Stimulated activated CD4-positive, alpha-beta T cell treated with anti-CD3 and anti-CD28 coated beads, TNF-alpha, amount 100 ng/mL, for 24 hours (primary cell): ENCODE data around the gene EPHX1.
"Not testable (repeated sequence)": the region's sequence is repeated elsewhere in the genome, so short reads cannot be mapped to it uniquely, and the experiment has no call there.

Source experiments
- DNase-seq, 3 experiments: peaks; one replicate each; pipeline ENCODE4 v3.0.0-alpha.2; 2020; ENCODE audit warnings: low read depth in 3 of 3

The EPHX1 gene

GRCh38 chr1:225809842-225810578, at the start of gene EPHX1:
Gene EPHX1 (plus strand): TSS chr1:225810124. CDS start chr1:225828730, 18,606 bp downstream.
- peak; percentile 49 to 82 (median 55) for DNase-seq

GRCh38 chr1:225760531-225760930, 49.4 kb upstream of the EPHX1 start:
- DNase-seq = no peak

- not testable (repeated sequence) for DNase-seq
Observed at GRCh38 chr1:225761395-225761794, 48.5 kb upstream of the EPHX1 start.

- no peak for DNase-seq
Observed at GRCh38 chr1:225762002-225762441, 47.9 kb upstream of the EPHX1 start.

GRCh38 chr1:225762444-225762843, 47.5 kb upstream of the EPHX1 start:
- DNase-seq = no peak

- DNase-seq = no peak
Observed at GRCh38 chr1:225763716-225764548, 46.0 kb upstream of the EPHX1 start.

- DNase-seq = no peak
Observed at GRCh38 chr1:225765982-225766674, 43.8 kb upstream of the EPHX1 start.

- DNase-seq = no peak
Observed at GRCh38 chr1:225766967-225767633, 42.8 kb upstream of the EPHX1 start.

- DNase-seq = no peak
Observed at GRCh38 chr1:225767634-225768540, 42.0 kb upstream of the EPHX1 start.

GRCh38 chr1:225768662-225769426, 41.1 kb upstream of the EPHX1 start:
- no peak for DNase-seq

GRCh38 chr1:225769687-225770086, 40.2 kb upstream of the EPHX1 start:
- no peak for DNase-seq

GRCh38 chr1:225770561-225771248, 39.2 kb upstream of the EPHX1 start:
- DNase-seq = no peak

GRCh38 chr1:225771661-225772322, 38.1 kb upstream of the EPHX1 start:
- no peak for DNase-seq

GRCh38 chr1:225772323-225772768, 37.6 kb upstream of the EPHX1 start:
- peak in 1 of 3 experiments; percentile 26 for DNase-seq

GRCh38 chr1:225772848-225773247, 37.1 kb upstream of the EPHX1 start:
- no peak for DNase-seq

GRCh38 chr1:225774281-225775147, 35.4 kb upstream of the EPHX1 start:
- DNase-seq = no peak

- no peak for DNase-seq
Observed at GRCh38 chr1:225776294-225776693, 33.6 kb upstream of the EPHX1 start.
